Measurements from ENCODE around the gene ACTN4. TPM values are rescaled to one million over a fixed set of nuclear protein-coding genes. Genes with fewer than 3 reads are reported as not detected.
A peak's percentile ranks its signal among the peaks of the same experiment; 100 is the strongest.

Gene ACTN4
- total and polyA plus RNA-seq, 2 donors (not counting 3 experiments of a cell fraction or from before 2014, with no cell fraction given), result 313 to 748 TPM

DNA sequence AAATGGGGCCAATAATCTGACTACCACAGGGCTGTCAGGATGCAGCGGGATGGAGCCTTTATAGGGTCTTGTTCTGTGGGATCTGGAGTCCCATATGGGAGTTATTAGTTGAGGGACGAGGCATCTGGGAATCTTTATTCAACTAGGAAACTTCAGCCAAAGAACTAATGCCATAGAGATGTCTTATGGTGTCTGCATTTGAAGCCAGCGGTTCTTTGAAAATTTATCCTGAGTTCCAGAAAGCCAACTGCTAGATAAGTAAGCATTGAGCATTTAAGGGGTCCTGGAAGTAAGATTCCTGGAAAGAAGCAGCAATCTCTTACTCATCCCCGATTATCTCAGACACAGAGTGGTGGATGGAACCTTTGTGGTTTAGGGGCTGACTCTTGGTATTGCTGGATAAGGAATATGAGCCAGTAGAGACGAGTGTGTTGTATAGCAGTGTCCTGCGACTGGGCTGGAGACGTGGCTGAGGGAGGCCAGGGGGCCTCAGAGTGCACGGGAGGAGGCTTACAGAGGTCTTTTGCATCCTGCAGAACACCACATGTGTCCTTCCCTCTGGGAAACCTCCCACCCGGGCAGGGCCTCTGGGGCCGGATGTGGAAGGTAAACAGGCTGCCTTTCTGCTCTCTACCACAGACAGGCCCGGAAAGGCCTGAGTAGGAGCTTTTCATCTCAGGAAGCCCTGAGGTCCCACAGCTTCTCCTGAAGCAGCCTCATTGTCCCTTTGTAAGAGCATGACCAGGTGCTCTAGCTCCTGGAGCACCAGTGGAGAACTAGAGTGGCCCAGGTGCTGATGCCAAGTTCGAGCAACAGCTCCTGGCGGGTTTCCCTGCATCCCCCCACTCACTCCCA, 28.8 kb downstream of the ACTN4 start:
- no peak overlapping the region for H3K4me3 ChIP-seq (replicated peaks in 1 of 3; ENCODE audit: insufficient read depth in 1 of 3, low read depth in 1 of 3, low read length in 3 of 3)
- no peak overlapping the region for H2AFZ ChIP-seq (ENCODE audit: low read depth, low read length)
- H3K27me3 ChIP-seq (ENCODE audit: control insufficient read depth in 2 of 2, insufficient read depth in 2 of 2, low read length in 2 of 2), result no peaks in the 10 kb centered on the region
- CTCF ChIA-PET, result interaction anchor here (1.2 to 1.3 kb wide), 2 partner anchors 9 to 27 kb away, joined by 3 to 6 read pairs; no protein-coding TSS in a partner anchor
- peak; percentile 88 for FAIRE-seq
- H3K27ac ChIP-seq (ENCODE audit: insufficient read depth, low read depth, low read length), result peak overlapping the region; percentile 5
- POLR2A ChIA-PET, result no interaction called here
- H3K9me3 ChIP-seq (replicated peaks; ENCODE audit: control insufficient read depth, insufficient read depth, low read length), result no peaks in the 10 kb centered on the region
- no peak overlapping the region for H3K9ac ChIP-seq (replicated peaks; ENCODE audit: extremely low read depth, insufficient read depth, low read length)
- no peak overlapping the region for H3K4me2 ChIP-seq (ENCODE audit: insufficient read depth, low read length)
- peak; percentile 47 for DNase-seq (ENCODE audit: low read depth, low spot score)
- dilution Hi-C loops (cut with MboI; ENCODE audit: extremely low pct_ligation_motif_present, low sequenced_read_pairs) (no loop called here), intact Hi-C loops (cut with micrococcal nuclease) (loop anchor here (1.0 kb wide), 1 partner anchor 8 kb away; no protein-coding TSS in a partner anchor)
- H4K20me1 ChIP-seq (replicated peaks; ENCODE audit: control insufficient read depth, extremely low read depth, insufficient read depth, low read length), result no peaks in the 10 kb centered on the region
- peaks cover 90% of the 10 kb centered on the region for H3K79me2 ChIP-seq (ENCODE audit: control insufficient read depth, insufficient read depth, low read length)
- no peaks in the 10 kb centered on the region for H3K9me1 ChIP-seq (replicated peaks; ENCODE audit: control insufficient read depth, extremely low read depth, insufficient read depth, low read length)
- no peak for TF ChIP-seq GATA2 (IDR thresholded peaks at IDR 0.05; ENCODE audit: insufficient read depth, insufficient read length, low read depth, low read length)
- no peak for TF ChIP-seq EZH2 (IDR thresholded peaks at IDR 0.05; ENCODE audit: borderline replicate concordance, low read depth, low read length, severe bottlenecking)
- TF ChIP-seq POLR2AphosphoS5 (IDR thresholded peaks at IDR 0.05; ENCODE audit: insufficient read depth, low read depth, low read length), result no peak
- TF ChIP-seq JUN (IDR thresholded peaks at IDR 0.05; ENCODE audit: borderline replicate concordance, insufficient read depth, insufficient read length, low read depth), result no peak
- no peak for TF ChIP-seq CTCF (IDR thresholded peaks at IDR 0.05; ENCODE audit: extremely low read depth in 1 of 2, insufficient read depth in 1 of 2, low read depth in 1 of 2, low read length in 2 of 2)
- TF ChIP-seq, protein P1, sequence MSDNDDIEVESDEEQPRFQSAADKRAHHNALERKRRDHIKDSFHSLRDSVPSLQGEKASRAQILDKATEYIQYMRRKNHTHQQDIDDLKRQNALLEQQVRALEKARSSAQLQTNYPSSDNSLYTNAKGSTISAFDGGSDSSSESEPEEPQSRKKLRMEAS (IDR thresholded peaks at IDR 0.05; ENCODE audit: insufficient read depth, insufficient read length), result no peak
- no peak for TF ChIP-seq POLR2A (IDR thresholded peaks at IDR 0.05; ENCODE audit: low read depth, low read length)
- no peak for TF ChIP-seq MYC (IDR thresholded peaks at IDR 0.05; ENCODE audit: low read depth, low read length)
- no peak for TF ChIP-seq FOS (IDR thresholded peaks at IDR 0.05; ENCODE audit: borderline replicate concordance, insufficient read depth, low read length)
- BruUV-seq (replicated peaks), result no TSS peak
- peaks cover 54% of the 10 kb centered on the region for H3K4me1 ChIP-seq (ENCODE audit: control insufficient read depth, extremely low read depth, insufficient read depth, low read length)
- peaks cover 0 to 2% of the 10 kb centered on the region in 2 experiments for H3K36me3 ChIP-seq (ENCODE audit: control insufficient read depth in 2 of 2, extremely low read depth in 1 of 2, insufficient read depth in 2 of 2, low read length in 2 of 2)
